Activated CD4-positive, alpha-beta T cell treated with anti-CD3 and anti-CD28 coated beads for 1 hour (primary cell): Measurements from ENCODE around the gene PNRC2.
"Not testable (repeated sequence)": the region's sequence is repeated elsewhere in the genome, so short reads cannot be mapped to it uniquely, and the experiment has no call there.

Experiments
- DNase-seq: peaks from one replicate; pipeline ENCODE4 v3.0.0-alpha.2; 2020

PNRC2 gene

DNA sequence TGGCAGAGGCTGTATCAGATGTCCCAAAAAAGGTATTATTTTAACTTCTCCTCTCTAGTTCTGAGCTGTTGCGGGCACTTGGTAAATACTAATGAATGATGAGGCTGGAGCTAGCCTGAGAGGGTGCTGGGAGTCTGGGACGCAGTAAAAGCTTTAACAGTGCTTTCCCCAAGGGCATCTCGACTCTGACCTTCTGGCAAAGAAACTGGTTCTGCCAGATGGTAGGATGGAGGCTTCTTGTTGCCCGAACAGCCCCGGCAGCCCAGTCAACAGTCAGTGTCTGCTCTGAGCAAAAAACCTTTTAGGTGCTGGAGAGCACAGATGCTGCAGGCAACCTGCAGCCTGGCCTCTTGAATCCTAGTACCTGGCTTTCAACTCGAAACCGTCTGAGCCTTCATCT, 2.5 kb upstream of the PNRC2 start:
- no peak for DNase-seq

- not testable (repeated sequence) for DNase-seq
These were observed 1.4 kb upstream of the PNRC2 start for GRCh38 chr1:23958040-23958809.

GRCh38 chr1:23958810-23959460, 693 bp upstream of the PNRC2 start:
- peak; percentile 83 for DNase-seq

DNA sequence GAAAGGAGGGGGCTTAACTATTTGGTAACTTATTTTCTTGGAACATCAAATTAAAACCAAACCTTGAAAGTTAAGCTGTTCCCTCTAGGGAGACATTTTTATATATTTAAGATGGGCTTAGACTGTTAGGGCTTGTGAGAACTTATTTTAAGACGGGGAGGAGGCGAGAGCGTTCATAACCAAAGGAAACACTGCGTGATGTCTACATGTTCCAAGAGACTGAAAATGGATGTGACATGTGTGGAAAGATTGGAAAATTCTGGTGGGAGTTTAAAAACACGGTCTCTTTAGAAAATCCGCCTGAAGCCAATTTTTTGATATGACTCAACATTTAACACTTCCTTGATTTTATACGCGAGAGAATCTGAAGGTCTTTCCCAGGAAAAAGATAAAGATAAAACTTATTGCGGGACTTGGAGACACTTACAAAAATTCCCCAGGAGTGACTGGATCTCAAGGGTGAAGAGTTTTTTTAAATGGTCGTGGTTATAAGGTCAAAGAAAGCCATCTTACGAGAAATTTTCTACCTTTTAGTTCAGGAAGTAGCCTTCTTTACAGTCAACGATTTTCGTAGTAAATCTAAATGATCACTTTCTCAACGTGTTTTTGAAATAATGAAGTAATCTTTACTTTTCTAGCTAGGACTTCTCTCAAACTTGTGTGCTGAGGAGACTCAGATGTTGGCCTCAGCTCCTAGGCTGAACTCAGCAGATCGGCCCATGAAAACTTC, 828 bp downstream of the PNRC2 start:
- no peak for DNase-seq

GRCh38 chr1:23963617-23964234, 4.1 kb downstream of the PNRC2 start:
- DNase-seq: no peak

DNA sequence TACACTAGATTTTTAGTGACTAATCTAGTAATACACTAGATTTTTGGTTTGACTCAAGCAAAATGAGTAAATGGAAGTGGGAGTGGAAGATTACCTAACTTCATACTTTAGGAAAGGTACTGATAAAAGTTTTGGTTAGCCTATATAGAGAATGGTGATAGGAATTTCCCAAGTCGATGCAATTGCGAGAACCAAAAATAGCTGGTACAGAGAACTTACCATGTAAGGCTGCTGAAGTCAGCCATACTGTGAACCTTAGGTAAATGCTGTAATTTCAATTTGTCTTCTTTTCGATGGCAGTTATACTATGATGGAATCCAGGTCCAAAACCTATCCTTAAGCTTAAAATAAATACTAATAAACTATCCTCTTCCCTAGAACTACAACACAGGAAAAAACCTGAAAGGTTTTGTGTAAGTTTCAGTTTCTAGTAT, 4.6 kb downstream of the PNRC2 start:
- DNase-seq: no peak

GRCh38 chr1:23964790-23965740, 5.4 kb downstream of the PNRC2 start:
- no peak for DNase-seq

DNA sequence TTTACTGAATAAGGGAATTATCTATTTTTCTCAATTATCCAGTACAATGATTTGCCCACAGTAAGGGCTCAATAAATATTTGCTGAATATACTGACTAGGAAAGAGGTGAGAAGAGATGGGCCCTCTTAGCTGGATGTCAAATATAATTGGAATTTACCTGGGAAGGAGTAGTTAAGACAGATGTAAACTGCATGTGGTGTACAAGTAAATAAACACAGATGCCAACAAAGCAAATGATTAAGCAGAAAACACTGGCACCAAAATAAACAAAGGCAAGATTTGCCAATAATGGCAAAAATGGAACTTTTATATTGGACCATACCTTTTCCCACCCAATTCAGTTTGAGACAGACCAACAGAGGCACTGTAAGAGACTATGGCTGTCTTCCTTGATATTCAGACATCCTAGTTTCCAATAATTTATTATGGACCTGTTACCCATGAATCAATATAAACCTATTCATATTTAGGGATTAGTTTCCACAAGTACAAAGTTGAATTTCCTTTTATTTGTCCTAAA, 7.4 kb downstream of the PNRC2 start:
- no peak for DNase-seq

- DNase-seq: no peak
These were observed 8.2 kb downstream of the PNRC2 start for GRCh38 chr1:23967871-23968270.

- no peak for DNase-seq
These were observed 17.7 kb downstream of the PNRC2 start for GRCh38 chr1:23977187-23977853.

GRCh38 chr1:23977854-23978191, 18.2 kb downstream of the PNRC2 start:
- no peak for DNase-seq

GRCh38 chr1:23978805-23979204, 19.2 kb downstream of the PNRC2 start:
- DNase-seq: no peak

DNA sequence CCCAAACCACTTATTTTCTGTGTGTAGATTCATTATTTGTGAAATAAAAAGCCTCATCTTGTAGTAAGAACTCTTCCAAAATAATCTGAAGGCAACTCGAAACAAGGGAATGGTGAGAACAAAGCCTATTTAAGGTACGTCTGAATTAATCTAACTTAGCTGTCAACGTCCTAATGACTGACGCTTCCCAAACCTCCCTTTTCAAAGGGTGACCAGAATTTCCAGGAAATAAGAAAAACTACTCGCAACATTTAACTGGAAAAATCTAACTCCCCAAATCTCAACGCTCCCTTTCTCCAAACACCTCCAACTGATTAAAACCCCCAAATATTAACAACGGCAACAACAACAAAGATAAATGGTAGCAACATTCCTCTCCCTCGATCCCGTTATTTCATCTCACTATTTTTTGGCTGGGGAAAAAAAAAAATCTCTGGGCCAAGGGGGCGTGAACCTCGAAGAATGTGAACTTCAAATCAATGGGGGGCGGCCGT, 19.8 kb downstream of the PNRC2 start:
- no peak for DNase-seq

DNA sequence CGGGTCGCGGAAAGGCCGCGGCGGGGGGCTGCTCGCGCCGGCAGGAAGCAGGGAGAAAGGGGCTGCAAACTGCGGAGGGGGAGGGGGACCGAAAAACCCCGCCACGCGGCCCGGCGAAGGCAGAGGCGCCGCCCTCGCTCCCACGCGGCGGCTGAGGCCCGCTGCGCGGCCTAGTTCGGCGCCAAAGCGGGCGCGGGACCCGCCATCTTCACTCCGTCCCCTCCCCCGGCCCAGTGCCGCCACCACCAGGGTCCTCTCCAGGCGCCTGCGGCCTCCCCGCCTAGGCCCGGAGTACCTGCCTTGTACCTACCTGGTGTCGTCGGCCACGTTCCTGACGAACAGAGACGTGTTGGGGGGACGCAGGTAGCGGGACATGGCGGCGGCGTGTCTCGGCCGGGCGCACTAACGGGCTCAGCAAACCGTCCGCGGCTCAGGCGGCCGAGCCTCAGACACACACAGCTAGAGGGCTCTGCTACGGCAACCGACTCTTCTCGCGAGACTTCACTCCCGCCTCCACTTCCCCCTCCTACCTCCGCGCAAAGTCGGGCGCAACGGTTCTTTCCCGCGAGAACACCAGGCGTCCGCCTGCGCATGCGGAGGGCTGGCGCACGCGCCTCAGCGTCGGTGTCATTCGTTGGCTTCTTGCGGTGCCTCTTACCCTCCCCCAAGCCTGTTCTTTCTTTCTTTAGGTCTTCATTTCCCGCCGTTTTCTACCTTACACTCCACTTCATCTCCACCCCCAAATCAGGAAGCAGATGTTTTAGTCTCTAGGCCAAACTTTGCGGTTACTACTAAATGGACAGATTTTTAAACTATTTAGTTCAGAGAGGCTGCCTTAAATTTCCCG, 20.5 kb downstream of the PNRC2 start, which contains the start of gene SRSF10:
SRSF10 (minus strand) TSS at position 447 of the 847 bp plus-strand sequence; CDS start at position 375, 72 bp downstream.
- peak; percentile 97 for DNase-seq

GRCh38 chr1:23980728-23981070, 21.1 kb downstream of the PNRC2 start:
- no peak for DNase-seq

GRCh38 chr1:23984417-23985186, 25.0 kb downstream of the PNRC2 start:
- no peak for DNase-seq

- DNase-seq: not testable (repeated sequence)
These were observed 27.4 kb downstream of the PNRC2 start for GRCh38 chr1:23987038-23987437.

DNA sequence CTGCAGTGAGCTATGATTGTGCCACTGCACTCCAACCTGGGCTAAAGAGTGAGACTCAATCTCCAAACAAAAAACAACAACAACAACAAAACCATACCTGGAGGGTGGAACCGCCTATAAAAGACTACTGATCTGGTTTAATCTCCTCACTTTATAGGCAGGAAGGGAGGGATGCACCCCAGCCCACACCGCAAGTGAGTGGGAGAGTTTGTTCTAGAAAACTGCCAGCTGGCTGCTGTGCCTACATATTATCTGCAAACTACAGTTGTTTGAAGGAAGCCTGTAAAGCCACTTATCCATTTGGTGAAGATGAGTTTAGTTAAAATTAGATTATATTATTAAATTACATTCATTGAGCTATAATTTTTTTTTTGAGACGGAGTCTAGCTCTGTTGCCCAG, 29.6 kb downstream of the PNRC2 start:
- no peak for DNase-seq

- DNase-seq: not testable (repeated sequence)
These were observed 32.4 kb downstream of the PNRC2 start for GRCh38 chr1:23992011-23992410.
